GM21576 (cell line): ENCODE results near the gene DHX16.
A peak's percentile ranks its signal among the peaks of the same experiment; 100 is the strongest.

Experiments
- ATAC-seq: cut with Tn5 transposase; IDR thresholded peaks from one replicate; pipeline ENCODE4 v1.9.1; 2021; ENCODE audit warnings: mild to moderate bottlenecking, moderate library complexity; ENCODE audit not compliant: unreplicated experiment

The DHX16 gene

DNA sequence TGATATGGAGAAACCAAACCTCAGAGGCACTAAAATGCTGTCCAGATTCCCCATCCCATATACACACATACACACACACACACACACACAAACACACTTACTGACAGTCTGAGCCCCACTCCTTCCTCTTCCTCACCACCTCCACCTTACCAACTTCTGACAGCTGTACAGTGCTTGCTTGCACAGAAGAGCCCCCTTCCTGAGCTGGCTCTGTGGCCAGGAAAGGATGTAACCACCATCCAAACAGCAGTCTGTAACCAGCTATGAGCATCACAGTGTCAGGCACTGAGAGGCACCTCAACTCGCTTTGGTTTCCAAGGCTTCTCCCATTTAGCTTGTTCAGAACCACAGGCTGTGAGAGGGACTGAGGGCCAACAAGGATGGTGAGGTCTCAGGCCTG lies 31.8 kb downstream of the DHX16 start:
- ATAC-seq: no peak

DNA sequence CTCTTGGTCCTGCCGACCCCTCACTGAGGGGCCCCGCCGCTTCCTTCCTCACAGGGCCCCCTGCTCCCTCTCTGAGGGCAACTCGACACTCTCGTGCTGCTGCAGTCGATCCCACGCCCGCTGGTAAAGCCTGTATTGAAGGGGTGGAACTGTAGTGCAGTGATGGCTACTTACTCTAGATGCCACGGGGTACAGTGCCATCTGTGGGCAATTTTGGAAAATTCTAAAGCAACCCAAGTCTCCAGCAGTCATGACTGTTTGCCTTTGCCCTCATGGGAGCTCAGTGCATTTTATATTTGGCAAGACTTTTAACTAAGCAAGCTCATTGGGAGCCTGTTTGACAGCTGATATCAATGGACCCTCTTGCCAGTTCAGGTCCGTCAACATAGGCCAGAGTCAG lies 32.3 kb downstream of the DHX16 start:
- no peak for ATAC-seq

DNA sequence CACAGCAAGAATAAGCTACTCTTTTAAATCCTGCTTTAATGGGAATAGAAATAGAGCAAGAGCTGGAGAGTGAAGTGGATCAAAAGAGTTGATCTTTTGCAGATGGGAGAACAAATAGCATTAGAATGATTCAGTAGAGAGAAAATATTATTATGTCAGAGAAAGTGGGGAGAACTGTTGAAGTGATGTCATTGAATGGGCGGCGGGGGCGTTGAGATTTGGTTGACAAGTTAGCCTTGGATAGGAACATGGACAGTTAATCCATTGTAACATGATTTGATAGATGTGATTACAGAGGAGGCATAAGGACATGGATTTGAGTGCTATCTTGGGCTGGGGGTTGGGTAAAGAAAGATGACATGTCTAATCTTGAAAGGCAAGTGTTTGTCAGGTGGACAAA lies 37.0 kb downstream of the DHX16 start:
- no peak for ATAC-seq

DNA sequence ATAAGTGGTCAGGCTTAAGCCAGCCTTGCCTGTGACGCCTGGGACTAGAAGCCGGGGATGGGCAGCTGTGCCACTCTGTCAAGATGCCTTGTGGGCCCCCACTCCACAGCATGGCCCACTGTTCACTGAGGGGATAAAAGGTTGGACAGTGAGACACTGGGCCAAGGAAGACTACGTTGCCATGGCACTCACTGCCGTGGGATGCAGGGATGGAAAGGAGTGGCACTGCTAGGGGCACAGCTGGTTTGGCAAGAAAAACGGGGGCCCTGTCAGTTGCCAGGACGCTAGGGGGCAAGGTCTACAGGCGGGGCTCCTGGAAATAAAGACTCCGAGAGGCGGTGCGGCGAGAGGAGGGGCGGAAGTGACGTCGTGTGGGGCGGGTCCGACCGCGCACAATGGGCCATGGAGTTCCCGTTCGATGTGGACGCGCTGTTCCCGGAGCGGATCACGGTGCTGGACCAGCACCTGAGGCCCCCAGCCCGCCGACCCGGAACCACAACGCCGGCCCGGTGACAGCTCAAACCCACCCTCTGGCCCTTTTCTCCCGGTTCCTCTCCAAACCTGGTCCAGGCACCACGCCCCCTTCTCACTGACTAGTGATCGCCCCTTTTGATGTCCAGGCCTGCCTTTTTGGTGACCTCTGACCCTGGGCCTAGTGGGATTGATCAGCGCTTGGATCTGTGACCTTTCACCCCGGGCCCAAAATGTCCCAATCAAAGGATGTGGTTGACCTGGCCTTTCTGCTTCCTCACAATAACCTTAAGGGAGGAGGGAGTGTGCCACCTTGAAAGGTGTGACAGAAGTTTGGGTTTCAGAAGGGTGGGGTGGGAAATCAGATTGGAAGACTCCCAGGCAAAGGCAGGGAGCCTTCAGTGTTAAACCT lies 46.1 kb downstream of the DHX16 start, which contains the start of gene ATAT1:
ATAT1 (plus strand) TSS at position 391 of the 883 bp plus-strand sequence.
- ATAC-seq: peak; percentile 82

DNA sequence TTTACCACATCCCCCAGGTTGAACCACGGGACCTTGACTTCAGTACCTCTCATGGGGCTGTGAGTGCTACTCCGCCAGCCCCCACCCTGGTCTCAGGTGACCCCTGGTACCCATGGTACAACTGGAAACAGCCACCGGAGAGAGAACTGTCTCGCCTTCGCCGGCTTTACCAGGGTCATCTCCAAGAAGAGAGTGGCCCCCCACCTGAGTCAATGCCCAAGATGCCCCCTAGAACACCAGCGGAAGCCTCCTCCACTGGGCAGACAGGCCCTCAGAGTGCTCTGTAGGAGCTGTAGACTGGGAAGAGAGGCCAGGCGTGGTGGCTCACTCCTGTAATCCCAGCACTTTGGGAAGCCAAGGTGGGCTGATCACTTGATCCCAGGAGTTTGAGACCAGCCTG lies 47.3 kb downstream of the DHX16 start:
- no peak for ATAC-seq

DNA sequence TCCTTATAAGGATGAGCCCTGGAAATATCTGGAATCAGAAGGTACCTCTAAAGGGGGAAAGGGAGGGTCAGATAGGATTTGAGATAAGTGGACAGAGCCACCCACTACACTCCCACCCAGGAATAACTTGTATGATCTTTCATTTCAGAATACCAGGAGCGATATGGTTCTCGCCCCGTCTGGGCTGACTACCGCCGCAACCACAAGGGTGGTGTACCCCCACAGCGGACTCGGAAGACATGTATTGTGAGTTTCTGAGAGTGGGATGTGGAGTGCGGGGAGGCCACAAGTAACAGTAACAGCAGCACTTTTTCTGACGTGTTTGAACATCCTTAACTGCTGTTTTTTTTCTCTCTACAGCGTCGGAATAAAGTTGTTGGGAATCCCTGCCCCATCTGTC lies 53.2 kb downstream of the DHX16 start:
- no peak for ATAC-seq

DNA sequence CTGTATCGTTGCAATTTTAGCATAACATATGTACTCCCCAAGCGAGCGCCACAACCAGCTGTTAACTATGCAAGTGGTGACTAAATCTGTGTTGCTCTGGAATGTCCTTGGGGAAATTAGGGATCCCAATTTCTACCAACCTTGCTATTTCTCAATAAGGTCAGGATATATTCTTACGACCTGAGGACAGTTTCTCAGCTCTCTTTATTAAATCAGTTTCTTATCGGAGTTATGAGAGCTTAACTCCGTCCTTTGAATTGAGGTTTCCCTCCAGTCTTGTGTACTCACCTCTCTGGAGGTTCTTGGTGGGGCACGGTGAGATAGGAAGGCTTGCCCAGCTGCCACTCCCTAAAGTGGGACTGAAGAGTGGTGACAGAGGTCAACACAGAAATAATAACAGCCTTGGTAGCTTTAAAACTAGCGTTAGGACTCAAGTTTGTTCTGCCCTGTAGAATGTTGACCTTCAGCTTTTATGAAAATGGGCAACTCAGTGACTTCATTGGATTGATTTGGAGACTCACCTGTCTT lies 54.5 kb downstream of the DHX16 start:
- no peak for ATAC-seq

DNA sequence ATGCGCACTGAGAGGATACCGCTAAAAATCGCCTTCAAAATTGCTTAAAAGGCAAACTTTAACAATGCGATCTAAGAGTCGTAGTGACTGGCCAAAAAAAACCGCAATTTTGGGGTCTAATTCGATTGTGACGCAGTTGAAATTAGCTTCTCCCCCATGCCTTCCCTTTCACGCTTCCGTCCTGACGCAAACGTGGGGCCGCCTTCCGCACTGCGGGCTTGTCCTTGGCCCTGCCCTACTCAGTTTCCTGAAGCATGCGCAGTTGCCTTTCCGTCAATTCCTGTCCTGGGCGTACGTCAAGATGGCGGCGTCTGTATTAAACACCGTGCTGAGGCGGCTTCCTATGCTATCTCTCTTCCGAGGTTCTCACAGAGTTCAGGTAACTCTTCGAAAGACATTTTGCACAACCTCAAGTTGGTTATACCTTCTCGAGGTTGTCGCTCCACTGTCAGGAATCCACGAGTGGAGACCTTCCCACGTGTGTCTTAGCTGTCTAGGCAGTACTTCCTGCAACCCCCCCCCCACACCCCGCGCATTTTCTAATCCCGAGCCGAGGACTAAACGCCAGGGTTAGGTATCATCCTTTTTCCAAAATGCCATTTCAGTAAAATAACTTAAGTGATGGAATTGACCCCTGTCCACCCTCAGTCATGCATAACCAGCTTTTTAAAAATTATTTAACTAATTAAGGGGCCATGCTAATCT lies 55.1 kb downstream of the DHX16 start, which contains the start of gene MRPS18B:
MRPS18B (plus strand) TSS at position 276 of the 705 bp plus-strand sequence; CDS start at position 302, 26 bp downstream.
- peak; percentile 70 for ATAC-seq

DNA sequence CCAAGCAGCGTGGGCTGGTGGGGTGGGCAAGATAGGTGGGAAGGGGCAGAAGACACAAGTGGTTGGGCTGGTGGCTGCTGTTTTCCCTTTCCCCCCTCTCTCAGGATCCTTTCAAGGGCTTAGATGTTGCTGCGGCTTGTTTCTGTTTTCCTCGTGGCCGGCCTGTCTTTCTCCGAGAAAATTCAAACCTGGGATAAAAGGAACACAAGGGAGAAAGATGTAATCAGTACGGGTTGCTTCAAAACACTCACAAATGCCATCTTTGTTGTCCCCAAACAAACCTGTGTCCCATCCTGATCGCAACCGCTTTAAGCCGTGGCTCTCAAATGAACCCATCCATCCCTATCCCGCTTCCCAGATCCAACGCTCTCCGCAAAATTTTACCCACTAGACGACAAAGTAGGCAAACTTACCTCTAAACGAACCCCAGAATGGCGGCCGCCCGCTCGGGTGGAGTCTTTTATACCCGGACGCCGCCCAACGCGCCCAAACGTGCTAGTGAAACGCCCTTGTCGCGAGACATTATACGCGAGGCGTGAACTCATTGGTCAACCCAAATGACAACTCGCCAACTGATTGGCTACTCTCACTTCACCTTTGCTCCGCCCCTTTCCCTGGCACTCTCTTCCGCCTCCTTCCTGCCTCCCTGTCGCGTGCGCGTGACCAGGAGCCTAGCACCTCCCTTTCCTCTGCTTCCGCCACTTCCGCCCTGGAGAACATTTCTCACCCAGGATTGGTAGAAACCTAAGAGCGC lies 55.8 kb downstream of the DHX16 start, which contains the start of gene PPP1R10:
PPP1R10 (minus strand) TSS at position 433 of the 754 bp plus-strand sequence. CDS start 7,299 bp downstream, outside the sequence.
- ATAC-seq: peak; percentile 73

DNA sequence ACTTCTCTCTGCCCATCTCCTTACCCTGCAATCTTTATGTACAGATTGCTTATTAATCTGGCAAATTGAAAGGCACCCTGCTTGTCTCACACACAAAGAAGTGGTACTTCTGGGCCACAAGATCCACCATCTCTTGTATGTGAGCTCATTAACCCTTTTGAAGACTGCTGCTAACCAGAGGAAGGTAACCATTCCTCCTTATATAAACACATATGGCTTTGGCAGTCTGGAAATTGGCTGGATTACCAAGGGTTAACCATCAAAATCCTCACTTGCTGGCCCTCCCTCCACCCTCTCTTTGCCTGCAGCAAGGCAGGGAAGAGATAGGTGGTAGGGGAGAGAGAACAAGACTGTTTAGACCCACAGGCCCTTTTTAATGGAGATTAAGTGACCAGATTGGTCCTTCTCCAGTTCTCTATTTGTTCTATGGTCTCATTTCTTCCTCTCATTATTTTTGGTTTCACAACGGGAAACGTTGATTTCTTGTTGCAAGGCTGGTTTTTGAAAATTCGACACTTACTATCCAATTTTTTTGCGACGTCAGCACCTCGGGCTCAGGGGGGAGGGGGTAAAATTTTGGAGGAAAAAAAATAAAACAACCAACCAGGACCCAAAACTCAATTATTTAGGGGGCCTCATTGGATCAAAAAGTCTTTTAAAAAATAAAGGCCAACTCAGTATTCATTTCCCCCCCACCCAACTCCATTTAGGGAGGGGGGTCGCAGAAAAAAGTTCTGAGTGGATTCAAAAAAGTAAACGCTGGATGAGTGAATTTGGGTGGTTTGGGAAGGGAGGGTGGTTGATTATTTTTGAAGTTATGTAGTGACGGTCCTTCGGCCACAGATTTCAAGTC lies 56.6 kb downstream of the DHX16 start:
- ATAC-seq: no peak

DNA sequence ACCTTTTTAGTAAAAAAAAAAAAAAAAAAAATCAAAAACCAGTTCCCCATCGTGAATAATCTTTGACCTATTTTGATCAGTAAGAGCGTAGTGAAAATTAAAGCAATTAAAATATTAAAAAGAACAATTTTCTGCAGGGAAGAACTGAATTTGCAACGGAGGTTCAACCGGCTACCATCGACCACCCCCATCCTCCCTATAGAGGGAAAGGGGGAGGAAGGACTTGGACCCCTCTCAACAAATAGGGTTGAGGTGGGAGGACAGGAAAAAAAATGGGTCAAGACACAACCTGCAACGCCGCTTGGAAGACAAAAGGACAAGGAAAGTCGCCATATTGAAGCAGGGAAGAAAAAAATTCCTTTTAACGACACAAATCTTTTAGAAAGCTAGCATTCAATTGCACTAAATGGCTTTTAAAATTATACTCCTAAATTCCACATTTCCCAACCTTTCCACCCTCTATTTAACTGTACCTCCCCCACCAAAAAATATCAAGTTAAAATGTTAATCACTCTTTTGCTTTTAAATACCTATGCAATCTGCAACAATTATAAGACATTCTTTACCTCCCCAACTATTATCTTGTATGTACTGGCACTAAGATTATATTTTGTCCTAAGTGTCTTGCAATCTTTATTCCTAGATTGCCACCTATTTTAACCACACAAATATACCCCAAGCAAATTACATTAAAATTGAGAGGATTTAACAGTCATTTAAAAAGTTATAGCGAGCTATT lies 57.4 kb downstream of the DHX16 start:
- no peak for ATAC-seq

DNA sequence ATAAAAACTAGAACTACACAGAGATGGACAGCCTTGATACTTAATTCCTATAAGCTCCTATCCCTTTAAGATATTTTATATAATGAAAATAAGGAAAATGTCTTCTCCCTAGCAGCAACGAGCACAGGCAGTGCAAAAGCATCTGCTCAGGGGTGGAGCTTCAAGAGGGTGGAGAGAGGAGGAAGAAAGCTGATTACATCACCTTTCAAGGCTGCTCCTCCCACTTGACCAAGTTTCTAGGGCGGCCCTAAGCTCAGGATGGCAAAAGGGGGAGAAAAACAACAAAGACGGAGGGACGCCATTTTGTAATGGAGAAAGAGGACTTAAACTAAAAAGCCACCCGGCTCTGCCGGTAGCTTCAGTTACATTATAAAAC lies 58.0 kb downstream of the DHX16 start:
- peak; percentile 43 for ATAC-seq

DNA sequence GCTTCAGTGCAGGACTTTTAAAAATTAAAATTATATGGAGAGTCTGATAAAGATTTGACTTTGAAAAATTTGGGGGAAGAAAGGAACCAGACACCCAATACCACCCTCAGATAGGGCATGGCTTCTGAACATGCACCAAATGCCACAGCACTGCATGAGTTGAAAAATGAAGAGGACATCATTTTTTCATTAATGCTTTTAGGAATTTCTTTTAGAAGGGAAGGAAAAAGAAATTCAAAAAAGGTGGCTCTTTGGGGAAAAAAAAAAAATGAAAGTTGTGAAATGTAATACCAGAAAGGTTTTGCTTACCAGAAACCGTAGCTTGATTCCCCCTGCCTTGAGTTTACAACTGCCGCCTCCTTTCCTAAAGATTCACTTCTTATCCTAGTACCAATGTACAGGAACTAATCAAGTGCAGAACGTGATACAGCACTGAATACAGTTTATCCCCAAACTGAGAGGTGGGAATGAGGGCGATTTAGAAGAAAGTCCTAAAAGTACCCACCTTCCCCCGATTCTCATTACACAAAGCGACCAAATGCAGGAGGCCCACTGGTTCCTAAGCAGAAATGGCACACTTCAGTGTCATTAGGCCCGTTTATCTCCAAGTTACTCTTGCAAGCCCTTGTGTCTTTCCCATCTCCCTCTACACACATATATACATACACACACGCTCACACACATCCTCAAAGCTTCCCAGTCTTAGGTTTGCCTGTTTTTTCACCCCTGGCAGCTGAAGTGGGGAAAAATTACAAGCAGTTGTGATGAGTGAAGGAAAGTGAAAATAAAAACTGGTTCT lies 58.6 kb downstream of the DHX16 start:
- no peak for ATAC-seq

DNA sequence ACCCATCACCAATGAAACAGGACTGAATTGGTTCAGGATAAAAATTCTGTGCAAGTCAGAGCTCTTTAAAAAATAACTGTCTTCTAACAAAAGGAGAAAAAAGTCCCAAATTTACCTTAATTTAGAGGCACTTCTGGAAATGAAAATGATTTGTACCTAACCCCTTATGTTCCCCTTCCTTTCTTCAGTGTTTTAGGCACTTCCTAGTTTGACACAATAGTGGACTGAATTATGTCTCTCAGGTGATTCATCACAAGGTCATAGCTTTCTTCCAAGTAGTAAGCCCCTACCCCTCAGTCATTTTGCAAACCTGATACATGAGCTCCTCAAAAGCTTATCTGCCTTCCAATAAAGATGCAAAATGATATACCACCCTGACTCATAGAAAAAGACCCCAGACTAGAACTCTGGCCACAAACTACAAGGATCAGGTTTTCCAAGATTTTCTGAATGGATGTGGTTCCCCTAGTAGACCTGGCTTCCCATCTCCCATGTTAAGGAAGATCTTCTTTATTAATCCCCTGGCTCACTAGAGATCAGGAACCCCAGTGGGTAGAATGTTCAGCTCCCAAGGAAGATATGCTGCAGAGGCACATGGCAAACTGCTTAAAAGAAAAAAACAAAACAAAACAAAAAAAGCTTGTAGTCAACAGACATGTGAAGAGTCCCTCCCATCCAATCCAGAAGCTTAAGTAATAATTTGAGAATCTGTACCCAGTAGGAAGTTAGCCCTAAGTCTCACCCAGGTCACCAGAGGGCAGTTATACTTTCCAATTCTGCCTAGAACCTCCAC lies 59.4 kb downstream of the DHX16 start:
- ATAC-seq: no peak

DNA sequence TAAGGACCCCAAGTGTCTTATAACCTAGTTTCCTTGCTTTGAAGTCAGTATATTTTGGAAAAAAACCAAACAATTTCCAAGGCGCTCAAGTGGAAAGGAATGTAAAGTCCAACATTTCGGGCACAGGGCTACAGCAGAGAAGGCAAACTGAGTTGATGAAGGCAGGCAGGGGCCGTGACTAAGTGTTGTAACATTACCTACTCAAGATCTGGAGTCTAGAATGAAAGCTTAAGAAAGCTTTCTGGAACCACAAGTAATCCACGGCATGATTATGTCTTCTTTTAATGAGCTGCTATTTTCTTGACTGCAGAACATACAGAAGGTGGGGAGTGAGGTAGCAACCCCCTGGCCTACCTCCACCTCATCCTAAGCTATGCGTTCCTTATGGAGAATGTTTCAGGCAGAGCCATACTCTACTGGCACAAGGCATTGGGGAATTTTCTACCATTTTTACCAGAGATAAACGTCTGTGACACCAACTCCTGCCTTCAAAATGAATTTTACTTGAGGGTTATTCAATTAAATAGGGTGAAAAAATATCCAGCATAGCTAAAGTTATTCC lies 60.0 kb downstream of the DHX16 start:
- no peak for ATAC-seq

DNA sequence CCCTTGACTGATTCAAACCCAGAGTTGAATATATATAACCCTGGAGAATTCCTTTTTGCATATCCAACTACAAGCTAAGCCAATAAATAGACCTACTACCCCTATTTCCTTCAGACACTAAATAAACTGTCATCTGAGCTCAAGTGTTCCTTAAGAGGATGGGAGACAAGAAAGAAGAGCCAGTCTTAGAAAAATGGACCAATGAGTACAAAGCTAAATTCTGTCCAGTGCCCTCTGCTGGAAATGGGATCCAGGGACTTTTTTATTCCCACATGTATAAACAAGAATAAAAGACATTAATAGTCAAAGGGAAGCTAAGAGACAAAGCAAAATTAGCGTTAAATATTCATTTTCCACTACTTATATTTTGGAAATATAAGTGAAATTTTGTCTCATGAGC lies 60.6 kb downstream of the DHX16 start:
- no peak for ATAC-seq

DNA sequence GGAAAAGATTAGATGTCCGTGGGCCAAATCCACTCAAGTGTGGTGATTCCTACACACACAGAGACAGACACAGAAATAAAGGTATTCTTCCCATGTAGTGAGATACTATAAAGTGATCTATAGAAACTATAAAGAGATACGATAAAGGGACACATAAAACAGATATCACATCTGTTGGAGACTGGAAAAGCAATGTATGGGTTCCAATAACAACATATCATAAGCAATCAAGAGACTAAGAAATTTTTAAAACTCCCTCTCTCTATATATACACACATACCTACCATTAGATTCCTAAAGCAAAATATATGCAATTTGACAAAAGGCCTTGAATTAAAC lies 61.0 kb downstream of the DHX16 start:
- ATAC-seq: no peak
